ENCODE results near the gene HSPA12A.

HSPA12A gene

DNA sequence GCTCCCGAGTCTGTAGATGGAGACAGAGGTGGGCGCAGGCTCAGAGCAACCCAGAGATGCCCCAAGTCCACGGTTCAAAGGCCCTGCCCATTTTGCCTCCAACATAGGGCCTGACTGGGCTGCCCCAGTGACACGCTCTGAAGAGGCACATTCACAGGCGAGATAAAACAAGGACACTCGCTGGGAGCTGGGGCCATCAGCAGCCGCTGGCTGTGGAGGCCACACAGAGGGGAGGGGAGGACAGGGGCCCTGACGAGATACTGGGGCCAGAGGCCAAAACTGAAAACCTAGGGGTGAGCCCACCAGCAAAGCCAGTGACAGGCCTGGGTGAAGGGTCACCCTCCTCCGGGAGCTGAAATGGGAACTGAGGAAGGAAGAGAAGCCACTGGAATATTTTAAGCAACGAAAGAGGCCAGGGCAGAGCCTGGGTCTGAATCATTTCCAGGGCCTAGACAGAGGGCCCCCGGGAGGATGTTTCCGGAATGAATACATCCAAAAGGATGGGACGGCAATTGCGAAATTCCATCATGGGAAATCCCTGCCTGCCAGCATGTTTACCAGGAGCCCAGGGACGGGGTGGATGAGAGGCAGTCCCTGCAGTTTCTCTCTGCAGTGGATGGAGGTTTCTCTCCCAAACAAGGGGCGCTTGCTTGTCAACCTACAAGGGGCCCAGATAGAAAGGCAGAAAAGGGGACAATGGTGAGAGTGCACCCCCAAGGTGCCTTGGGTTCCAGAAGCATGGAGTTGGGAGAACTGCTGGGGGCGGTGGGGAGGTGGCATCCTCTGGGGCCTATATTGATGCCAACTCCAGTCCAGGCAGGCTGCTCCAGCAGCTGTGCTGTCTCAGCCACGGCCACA is 29.0 kb upstream of the HSPA12A start:
- DNase-seq, result peak; percentile 69

DNA sequence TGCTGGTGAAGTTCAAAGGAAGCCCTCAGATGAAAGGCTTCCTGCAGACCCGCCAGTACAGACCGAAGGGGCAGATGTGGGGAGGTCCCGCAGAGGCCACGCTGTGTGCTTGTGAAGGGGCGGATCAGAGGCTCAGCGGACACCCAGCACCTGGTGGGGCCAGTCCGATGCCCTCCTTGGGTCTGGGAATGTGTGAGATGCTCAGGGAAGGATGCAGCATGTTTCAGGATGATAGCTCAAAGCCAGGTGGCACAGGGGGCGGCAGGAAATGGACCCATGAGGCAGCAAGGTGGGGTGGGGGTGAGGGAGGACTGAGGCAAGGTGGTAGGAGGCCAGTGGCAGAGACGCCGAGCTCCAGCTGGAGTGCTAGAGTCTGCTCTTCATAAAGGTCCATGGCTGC is 27.9 kb upstream of the HSPA12A start:
- DNase-seq, result no peak

DNA sequence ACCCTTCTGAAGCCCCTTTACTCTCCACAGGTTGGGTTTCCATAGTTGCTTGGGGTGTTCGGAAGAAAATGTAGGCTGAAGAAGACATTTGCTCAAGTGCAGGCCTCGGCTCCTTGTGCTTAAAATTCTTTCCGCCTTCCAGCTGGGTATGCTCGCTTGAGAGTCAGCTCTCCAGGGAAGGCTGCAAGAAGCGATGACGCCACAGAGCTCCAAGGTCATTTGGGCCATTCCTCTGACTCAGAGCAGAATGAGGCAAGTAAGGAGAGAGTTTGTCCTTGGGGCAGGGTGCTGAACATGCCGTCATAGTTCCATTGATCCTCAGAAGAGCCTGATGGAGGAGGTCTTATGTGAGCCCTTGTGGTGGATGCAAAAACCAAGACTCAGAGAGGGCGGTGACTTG is 27.4 kb upstream of the HSPA12A start:
- peak; percentile 31 for DNase-seq

DNA sequence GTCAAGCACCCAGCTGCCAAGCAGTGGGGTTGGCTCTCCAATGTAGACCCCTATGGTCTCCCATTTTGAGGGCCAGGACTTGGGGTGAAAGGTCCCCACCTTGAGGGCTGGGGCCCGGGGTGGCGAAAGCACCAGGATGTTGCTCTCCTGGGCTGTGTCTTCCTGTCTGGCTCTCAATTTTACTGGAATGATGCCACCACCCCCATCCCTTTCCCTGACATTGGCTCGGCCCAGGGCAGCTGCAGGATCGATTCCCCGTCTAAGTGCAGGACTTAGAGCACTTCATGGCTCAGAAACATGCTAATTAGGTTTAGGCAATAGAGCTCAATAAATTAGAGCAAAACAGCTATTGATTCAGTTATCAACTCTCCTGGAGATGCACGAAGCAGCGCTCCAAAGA is 27.0 kb upstream of the HSPA12A start:
- DNase-seq, result no peak

DNA sequence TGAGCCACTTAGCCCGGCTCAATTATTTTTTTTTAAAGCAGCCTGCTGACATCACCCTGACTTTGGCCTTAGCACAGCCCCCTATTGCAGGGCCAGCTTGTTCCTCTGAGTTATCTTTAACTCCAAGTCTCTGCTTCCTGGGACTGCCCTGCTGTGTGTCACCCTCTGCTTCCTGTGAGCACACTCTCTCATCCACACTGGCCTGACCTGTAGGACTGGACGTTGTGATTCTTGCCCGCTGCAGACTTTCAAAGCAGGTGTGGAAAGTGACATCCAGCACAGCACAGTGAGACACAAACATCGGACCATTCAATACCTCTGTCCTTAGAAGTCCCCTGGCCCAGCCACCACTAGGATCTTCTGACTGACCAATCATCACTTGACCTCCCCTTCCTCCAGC is 26.4 kb upstream of the HSPA12A start:
- no peak for DNase-seq

DNA sequence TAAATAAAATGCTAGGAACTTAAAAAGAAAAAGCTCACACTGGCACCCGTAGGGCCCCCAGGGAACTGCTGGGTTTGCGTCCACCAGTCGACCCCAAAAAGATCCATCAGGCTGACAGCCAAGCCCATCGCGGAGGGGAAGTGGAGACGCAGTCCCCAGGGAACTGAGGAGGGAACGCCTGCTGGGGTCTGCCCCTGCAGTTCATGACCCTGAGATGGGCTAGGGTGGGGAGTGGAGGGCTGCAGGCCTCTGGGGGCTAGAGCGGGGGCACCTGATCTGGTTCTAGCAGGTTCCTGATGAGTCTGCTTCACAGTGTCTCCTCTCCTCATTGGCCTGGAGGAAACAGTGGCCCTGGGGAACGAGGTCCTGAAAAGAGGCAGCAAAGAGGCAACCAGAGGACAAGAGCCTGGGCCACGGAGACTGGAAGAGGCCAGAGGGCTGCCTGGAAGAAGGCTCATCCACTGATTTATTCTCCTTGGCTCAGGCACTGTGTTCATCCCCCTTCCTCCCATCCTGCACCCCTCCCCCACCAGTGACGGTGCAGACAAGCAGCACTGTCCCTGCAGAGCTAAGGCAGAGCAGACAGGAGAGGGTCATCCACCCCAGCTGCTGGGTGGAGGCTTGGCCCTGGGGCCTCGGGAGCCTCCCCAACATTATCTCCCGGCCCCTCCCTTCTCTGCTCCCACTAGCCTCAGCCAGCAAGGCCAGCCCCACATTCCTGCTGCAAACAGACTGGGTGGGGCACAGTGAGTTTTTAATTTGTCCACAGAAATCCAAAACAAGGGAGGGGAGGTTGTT is 24.7 kb upstream of the HSPA12A start:
- DNase-seq, result no peak

DNA sequence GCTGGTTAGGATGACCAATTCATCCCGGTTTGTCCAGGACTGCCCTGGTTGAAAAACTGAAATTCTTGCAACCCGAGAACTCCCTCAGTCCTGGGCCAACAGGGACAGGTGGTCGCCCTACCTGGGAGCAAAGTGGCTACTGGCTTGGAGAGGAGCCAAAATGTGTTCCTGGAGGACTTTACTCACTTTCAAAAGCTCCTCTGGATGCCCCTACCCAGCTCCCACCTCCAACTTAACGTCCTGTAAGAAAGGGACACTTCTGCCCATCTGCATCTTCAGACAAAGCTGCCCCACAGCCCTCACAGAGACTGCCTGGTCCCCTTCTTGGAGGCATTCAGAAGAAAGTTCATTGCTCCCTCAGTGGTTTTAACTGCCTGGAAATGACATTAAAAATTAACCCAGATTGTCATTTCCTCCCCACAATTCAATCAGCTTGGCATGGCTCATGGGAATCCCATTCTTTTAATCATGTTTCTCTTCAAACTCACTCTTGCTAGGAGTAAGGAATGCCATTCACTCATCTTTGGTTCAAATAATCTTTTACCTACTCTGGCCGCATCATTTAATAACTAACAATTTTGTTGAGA is 24.0 kb upstream of the HSPA12A start:
- DNase-seq, result no peak

DNA sequence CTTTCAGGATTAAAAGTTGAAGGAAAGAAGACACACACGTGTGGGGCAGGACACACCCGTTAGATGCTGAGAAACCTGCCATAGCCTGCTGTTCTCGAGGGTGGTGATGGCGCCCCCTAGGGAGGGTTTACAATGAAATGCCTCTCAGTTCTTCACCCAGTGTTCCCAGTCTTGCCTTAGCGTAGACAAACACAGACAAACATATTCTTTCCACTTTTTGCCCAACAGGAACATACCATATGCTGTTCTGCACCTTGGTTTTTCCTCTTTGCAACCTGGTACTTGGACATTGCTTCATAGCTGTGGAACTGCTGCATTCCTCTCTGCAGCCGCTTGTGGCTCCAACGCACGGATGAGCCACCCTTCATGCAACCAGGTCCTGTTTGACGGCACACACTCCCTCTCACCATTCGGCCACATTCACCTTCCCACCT is 23.3 kb upstream of the HSPA12A start:
- DNase-seq, result no peak

DNA sequence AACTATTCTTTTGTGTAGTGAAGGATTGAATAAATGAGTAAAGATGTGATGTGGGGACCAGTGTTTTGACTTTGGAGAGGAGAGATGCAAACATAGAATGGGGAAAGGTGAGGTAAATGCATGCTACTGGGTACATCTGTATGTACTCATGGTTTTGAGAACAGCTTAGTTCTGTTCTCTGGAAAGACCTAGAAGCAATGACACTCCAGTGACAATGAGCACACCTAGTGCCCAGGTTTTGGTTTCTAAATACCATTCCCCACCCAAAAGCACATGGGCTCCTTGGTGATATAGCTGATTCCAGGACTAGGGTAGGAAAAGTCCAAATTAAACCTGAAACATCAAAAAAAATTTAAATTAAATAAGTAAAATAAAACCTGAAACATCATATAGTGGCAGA is 22.6 kb upstream of the HSPA12A start:
- DNase-seq, result no peak

DNA sequence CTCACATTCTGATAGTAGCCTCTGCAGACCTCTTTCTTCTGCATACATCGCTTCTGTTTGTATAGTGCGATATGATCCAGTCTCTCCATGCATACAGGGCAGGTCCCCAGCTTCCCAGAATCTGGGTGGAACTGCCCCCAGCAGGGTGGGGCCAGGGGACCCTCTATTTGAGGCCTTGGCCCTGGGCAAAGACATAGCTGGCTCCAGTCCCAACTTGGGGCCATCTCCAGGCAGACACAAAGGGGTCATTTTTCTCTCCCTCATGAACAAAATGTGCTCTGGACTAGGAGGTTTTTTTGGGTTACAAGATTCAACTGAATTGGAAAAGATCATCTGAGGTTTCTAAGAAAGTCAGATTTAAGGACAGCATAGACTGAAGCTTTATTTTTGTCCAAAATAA is 21.1 kb upstream of the HSPA12A start:
- DNase-seq, result no peak

DNA sequence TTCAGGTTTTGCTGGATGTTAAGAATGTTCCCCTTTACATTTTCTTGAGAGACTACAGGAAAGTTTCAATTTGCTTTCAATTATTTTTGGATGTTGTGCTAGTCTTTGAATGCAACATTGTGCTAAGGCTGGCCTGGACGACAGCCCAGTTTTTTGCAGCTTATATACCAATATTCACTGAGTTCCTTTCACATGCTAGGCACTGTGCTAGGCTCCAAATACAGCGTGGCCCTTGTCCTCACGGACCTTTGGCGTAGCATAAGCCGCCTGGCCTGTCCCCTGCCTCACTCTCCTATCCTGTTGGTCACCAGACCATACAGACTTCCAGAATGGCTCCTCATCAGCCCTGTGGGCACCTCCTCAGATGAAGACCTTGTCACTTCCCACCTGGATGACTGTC is 19.5 kb upstream of the HSPA12A start:
- no peak for DNase-seq

DNA sequence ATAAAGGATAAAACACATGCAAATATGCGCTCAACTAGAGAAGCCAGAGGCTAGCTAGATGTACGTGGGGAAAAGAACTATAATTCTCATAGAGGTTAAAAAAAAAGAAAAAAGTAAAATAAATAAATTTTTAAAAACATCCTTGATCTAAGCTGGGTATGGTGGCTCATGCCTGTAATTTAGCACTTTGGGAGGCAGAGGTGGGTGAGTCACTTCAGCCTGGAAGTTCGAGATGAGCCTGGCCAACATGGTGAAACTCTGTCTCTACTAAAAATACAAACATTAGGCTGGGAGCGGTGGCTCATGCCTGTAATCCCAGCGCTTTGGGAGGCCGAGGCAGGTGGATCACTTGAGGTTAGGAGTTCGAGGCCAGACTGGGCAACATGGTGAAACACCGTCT is 18.6 kb upstream of the HSPA12A start:
- no peak for DNase-seq

DNA sequence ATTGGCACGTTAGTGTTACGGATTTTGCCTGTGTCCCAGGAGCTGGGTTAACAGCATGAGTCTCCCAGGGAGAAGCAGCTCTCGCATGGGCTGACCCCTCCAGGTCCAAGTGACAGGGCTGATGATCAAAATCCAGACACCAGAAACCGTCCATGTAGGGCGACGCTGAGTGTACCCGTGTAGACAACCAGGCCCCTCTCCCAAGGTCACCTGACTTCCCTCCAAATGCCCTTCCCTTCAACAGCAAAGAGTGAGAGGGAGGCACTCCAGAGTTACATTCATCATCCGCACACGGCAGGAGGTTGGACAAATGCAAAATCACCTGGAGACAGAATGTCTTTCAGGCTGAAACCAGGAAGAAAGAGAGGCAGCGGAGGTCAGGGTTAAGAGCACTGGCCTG is 14.9 kb upstream of the HSPA12A start:
- no peak for DNase-seq

DNA sequence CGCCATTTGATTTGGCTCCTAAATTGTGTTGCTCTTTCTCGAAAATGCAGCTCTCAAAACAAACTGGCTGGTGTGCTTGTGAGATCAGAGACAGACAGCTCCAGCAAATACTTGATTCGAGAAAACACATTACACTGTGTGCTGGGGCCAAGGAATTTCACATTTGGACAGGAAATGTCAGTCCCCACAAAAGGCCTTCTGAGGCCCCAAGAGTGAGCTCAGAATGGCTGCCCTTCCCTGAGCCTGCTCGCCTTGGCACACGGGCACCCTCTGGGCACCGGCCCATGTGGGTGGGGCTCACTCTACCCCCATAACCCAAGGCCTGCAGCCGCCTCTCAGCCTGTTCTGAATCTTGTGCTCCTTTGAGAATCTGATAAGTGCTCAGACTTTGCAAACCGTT is 13.9 kb upstream of the HSPA12A start:
- DNase-seq, result no peak

DNA sequence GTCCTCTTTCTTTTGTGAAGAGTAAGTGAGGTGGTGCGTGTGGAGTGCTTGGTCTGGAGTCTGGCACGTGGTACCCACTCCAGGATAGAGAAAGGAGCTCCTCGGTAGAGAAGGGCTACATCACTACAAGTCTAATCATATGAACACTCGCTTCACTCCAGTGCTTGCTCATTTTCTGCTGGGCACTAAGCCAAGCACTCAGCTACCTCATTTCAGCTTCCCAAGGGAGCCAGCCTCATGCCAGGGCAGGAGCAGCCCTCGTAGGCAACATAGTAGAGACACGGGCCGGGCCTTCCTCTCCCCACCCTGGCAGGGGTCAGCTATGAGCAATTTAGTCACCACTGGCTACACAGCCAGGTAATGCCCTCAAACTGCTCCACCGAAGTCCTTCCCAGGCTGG is 11.4 kb upstream of the HSPA12A start:
- peak; percentile 72 for DNase-seq

DNA sequence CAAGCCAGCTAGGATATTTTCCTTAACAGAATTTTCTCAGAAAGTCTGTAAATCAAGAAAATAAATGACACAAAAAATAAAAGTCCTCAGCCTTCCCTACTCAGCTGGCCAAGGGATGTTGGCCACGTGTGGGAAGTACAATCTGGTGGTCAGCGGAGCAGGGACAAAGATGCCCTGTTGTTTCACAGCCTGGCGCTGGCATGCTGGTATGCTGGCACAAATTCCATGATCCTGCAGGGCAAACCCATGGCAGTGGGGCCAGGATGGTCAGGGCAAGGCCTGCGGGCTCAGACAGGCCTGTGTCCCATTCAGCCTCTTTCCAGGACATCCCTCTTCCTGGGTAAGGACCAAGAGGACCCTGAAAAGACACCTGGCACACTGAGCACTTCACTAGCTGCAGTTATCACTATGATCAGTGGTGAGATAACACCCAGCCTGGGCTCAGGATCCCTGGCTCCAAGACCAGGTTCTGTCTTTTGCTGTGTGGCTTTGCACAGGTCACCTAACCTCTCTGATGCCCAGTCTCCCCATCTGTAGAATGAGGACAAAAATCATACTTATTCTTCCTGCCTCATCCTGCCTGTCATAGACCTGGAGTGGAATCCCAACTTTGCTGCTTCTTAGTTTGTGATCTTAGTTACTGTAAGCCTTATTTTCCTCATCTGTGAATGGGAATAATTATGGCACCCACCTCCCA is 10.8 kb upstream of the HSPA12A start:
- DNase-seq, result no peak

DNA sequence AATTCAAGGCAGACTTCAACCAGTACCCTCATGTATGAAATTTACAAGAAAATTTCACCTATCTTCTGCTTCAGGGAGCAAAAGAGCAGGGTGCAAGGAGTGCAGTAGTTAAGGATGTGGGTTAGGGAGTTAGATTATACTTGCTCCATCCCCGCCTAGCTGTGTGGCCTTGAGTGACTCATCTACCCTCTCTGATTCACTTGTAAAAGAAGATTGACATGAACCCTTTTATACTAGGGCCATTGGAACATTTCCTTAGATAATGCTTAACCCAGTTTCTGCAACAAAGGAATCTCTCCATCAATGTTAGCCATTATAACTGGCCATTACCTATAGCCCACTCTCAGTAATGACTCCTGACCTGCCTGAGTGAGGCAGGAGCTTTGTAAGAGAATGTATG is 10.2 kb upstream of the HSPA12A start:
- DNase-seq, result no peak

DNA sequence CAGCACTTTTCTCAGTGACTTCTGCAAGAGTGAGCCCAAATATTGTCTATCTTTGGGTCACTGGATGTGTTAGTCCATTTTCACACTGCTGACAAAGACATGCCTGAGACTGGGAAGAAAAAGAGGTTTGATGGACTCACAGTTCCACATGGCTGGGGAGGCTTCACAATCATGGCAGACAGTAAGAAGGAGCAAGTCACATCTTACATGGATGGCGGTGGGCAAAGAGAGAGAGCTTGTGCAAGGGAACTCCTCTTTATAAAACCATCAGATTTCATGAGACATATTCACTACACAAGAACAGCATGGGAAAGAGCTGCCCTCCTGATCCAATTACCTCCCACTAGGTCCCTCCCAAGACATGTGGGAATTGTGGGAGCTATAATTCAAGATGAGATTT is 6.1 kb upstream of the HSPA12A start:
- DNase-seq, result no peak

DNA sequence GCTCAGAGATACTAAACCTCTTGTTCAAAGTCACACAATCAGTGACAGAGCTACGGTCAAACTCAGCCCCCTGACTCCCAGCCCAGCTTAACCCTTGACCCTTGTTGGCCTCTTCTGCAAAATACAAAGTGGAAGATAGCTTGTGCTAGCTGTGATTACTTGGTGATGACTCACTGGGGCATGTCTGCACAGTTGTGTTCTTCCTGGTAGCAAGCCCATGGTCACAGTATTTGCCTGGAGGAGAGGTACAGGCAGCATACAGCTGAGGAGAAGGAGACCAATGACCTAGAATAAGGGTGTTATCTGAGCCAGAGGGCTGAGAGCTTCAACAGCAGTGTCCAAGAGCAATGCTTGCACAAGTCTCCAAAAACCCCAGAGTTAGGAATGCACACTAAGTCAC is 5.7 kb upstream of the HSPA12A start:
- DNase-seq, result peak; percentile 7

DNA sequence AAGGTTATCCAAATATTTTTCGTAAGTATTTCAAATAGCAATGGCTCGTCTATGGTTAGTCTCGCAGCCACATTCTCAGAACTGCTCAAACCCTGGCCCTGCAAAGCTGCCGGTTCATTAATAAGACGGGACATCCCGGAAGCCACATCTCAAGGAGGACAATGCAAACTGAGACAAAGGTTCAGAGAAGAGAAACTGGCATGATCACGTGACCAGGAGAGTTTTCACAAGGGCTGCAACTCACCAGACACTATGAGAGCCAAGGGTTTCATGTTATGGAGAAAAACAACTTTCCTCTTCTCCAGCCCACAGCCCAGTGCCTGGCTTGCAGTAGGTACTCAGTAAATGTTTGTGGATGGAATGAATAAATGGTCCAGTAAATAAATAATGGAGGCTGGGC is 5.0 kb upstream of the HSPA12A start:
- no peak for DNase-seq

DNA sequence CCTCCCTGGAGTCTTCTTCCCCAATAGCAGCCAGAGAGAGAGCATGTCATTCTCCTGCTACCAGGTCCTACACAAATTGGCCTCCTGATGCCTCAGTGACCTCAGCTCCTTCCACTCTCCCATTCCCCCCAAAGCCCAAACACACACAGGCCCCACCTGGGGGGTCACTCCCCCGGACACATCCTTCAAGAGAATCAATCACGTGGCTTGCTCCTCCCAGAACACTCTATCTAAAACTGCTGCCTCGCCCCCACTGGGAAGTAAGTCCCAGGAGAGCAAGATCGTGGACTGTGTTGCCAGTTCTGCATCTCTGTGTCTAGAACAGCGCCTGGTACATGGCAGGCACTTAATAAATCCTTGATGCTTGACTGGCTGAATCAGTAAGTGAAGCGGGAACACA is 2.5 kb upstream of the HSPA12A start:
- no peak for DNase-seq

DNA sequence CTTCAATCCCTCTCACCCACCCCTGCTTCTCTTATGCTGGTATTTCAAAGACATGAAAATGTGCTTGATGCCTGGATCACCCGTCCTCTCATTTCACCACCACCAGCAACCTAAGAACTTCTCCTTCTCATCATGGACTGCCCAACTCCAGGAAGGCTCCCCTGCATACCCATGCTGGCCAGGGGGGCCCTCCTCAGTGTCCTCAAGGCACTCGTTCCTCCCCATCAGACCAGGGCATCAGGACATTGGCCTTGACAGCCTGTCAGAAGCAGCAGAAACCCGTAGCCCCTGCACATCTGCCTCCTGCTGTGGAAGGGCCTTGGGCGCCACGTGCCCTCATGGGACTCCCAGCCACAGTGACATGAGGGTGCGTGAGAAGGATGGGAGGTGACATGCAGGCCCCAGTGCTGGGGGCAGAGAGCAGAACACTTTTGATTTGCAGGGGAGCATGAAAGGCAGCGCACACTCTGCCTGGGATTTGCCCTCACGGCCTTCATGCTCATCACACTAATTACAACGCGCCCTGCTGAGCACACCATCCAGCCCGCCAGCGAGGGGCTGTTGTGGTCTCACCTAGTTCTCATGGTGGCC is 1.9 kb upstream of the HSPA12A start:
- no peak for DNase-seq

Measured in T1000 (cell line).